Astrocyte (in vitro differentiated cells and primary cell): Measurements from ENCODE around the gene PRR35.

Source experiments
- EZH2 ChIP-seq: IDR thresholded peaks from 2 replicates; pipeline ENCODE4 v1.6.1; 2012; ENCODE audit warnings: mild to moderate bottlenecking, low read length, inconsistent platforms; ENCODE audit not compliant: insufficient read depth
- TF ChIP-seq, protein P1 (sequence below): IDR thresholded peaks from 2 replicates; pipeline ENCODE4 v1.5.1; 2011; ENCODE audit warnings: low read depth, mild to moderate bottlenecking, inconsistent platforms, low read length, moderate library complexity; ENCODE audit not compliant: insufficient read depth

DNA sequence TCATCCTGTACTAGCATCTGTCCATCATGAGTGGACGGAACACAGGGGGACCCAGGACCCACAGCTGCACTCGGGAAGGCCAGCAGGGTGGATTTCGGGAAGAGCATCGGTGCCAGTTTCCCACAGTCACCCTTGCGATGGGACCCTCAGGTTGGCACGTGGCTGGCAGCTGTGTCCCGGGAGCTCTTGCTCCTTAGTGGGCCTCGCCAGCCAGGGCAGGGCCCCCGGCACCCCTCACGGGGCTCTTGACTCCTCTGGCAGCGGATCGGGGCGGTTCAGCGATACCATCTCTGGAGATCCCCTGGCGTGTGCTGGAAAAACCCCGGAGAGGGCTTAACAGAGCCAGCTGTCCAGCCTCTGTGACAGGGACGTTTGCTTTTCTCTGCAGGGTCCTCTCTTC is 23.4 kb upstream of the PRR35 start:
- TF ChIP-seq, protein P1, sequence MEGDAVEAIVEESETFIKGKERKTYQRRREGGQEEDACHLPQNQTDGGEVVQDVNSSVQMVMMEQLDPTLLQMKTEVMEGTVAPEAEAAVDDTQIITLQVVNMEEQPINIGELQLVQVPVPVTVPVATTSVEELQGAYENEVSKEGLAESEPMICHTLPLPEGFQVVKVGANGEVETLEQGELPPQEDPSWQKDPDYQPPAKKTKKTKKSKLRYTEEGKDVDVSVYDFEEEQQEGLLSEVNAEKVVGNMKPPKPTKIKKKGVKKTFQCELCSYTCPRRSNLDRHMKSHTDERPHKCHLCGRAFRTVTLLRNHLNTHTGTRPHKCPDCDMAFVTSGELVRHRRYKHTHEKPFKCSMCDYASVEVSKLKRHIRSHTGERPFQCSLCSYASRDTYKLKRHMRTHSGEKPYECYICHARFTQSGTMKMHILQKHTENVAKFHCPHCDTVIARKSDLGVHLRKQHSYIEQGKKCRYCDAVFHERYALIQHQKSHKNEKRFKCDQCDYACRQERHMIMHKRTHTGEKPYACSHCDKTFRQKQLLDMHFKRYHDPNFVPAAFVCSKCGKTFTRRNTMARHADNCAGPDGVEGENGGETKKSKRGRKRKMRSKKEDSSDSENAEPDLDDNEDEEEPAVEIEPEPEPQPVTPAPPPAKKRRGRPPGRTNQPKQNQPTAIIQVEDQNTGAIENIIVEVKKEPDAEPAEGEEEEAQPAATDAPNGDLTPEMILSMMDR = no peak
- no peak for TF ChIP-seq EZH2
